Measurements from ENCODE around the gene ARFIP2. TPM values are rescaled to one million over a fixed set of nuclear protein-coding genes. Genes with fewer than 3 reads are reported as not detected.

Gene ARFIP2
- total and polyA plus RNA-seq, 8 donors = 44.0 to 91.1 (median 68.8) TPM

- Histone ChIP-seq H3K4me1 (peaks cover 21 to 68% (median 42%) of the 10 kb centered on the region in 4 donors), H3K27me3 (no peaks in the 10 kb centered on the region), H3K27ac (peak overlapping the region in 2 of 5 donors; percentile 94 to 96), H3K9me3 (no peaks in the 10 kb centered on the region), H3K4me3 (no peak overlapping the region), H3K36me3 (peaks cover 10 to 71% (median 67%) of the 10 kb centered on the region in 4 donors)
- intact Hi-C loops (cut with DNase I; ENCODE audit: low total_unique reads) = no loop called here
- no peak for TF ChIP-seq POLR2AphosphoS5 (IDR thresholded peaks at IDR 0.05)
- TF ChIP-seq EP300 (IDR thresholded peaks at IDR 0.05) = no peak
- no peak for TF ChIP-seq CTCF (IDR thresholded peaks at IDR 0.05)
- no peak for TF ChIP-seq POLR2A (IDR thresholded peaks at IDR 0.05)
- DNase-seq = no peak
- 87 to 92% (median 89%) methylated on average over 6 of the region's 6 CpGs for WGBS, 5 donors
Measured at GRCh38 chr11:6483015-6483414, 1.9 kb upstream of the ARFIP2 start.

- peaks cover 15 to 71% (median 67%) of the 10 kb centered on the region in 4 donors for H3K36me3 ChIP-seq
- no peaks in the 10 kb centered on the region for H3K9me3 ChIP-seq
- H3K27me3 ChIP-seq = no peaks in the 10 kb centered on the region
- no peak for DNase-seq
- intact Hi-C loops (cut with DNase I; ENCODE audit: low total_unique reads) = no loop called here
- WGBS, 5 donors = 69 to 87% (median 74%) methylated on average over 4 of the region's 4 CpGs
- TF ChIP-seq POLR2AphosphoS5 (IDR thresholded peaks at IDR 0.05) (no peak), CTCF (IDR thresholded peaks at IDR 0.05) (no peak)
- H3K4me3 ChIP-seq = peak overlapping the region; percentile 68 to 76 (median 74)
- peaks cover 21 to 68% (median 42%) of the 10 kb centered on the region in 4 donors for H3K4me1 ChIP-seq
- H3K27ac ChIP-seq = peak overlapping the region in 4 of 5 donors; percentile 94 to 98 (median 95)
Measured at GRCh38 chr11:6482441-6482840, 1.3 kb upstream of the ARFIP2 start.

- intact Hi-C loops (cut with DNase I; ENCODE audit: low total_unique reads) = no loop called here
- H3K4me3 ChIP-seq = peak overlapping the region; percentile 68 to 76 (median 74)
- H3K27ac ChIP-seq = peak overlapping the region; percentile 92 to 98 (median 94)
- no peaks in the 10 kb centered on the region for H3K27me3 ChIP-seq
- 3 to 8% (median 4%) methylated on average over 13 of the region's 13 CpGs for WGBS, 5 donors
- peaks cover 20 to 71% (median 67%) of the 10 kb centered on the region in 4 donors for H3K36me3 ChIP-seq
- peak in 1 of 2 donors; percentile 59 for DNase-seq
- H3K9me3 ChIP-seq = no peaks in the 10 kb centered on the region
- peaks cover 21 to 67% (median 42%) of the 10 kb centered on the region in 4 donors for H3K4me1 ChIP-seq
- no peak for TF ChIP-seq POLR2A (IDR thresholded peaks at IDR 0.05)
- TF ChIP-seq CTCF (IDR thresholded peaks at IDR 0.05) = no peak
- TF ChIP-seq EP300 (IDR thresholded peaks at IDR 0.05) = no peak
- TF ChIP-seq POLR2AphosphoS5 (IDR thresholded peaks at IDR 0.05) = no peak
Measured at GRCh38 chr11:6481924-6482275, 769 bp upstream of the ARFIP2 start.

GRCh38 chr11:6480299-6480914, 724 bp downstream of the ARFIP2 start:
- DNase-seq = peak; percentile 40 to 45
- intact Hi-C loops (cut with DNase I; ENCODE audit: low total_unique reads) = no loop called here
- H3K36me3 ChIP-seq = peaks cover 27 to 62% (median 58%) of the 10 kb centered on the region in 4 donors
- WGBS, 5 donors = 27 to 41% (median 34%) methylated on average over 9 of the region's 9 CpGs
- H3K27me3 ChIP-seq = no peaks in the 10 kb centered on the region
- H3K27ac ChIP-seq = peak overlapping the region; percentile 94 to 98 (median 96)
- peaks cover 24 to 76% (median 55%) of the 10 kb centered on the region in 4 donors for H3K4me1 ChIP-seq
- H3K9me3 ChIP-seq = no peaks in the 10 kb centered on the region
- H3K4me3 ChIP-seq = peak overlapping the region; percentile 68 to 76 (median 74)
- TF ChIP-seq POLR2A (IDR thresholded peaks at IDR 0.05) (no peak), POLR2AphosphoS5 (IDR thresholded peaks at IDR 0.05) (no peak), EP300 (IDR thresholded peaks at IDR 0.05) (no peak), CTCF (IDR thresholded peaks at IDR 0.05) (no peak)
